ENCODE results near the gene MRAS. TPM values are rescaled to one million over a fixed set of nuclear protein-coding genes. Genes with fewer than 3 reads are reported as not detected.

Gene MRAS
- total RNA-seq, 1 experiment from 2014 or later: 13.2 TPM

- CTCF ChIA-PET: interaction anchor here (1.2 kb wide), 1 partner anchor 51 kb away, joined by 4 read pairs; no protein-coding TSS in a partner anchor
- TF ChIP-seq, protein P1, sequence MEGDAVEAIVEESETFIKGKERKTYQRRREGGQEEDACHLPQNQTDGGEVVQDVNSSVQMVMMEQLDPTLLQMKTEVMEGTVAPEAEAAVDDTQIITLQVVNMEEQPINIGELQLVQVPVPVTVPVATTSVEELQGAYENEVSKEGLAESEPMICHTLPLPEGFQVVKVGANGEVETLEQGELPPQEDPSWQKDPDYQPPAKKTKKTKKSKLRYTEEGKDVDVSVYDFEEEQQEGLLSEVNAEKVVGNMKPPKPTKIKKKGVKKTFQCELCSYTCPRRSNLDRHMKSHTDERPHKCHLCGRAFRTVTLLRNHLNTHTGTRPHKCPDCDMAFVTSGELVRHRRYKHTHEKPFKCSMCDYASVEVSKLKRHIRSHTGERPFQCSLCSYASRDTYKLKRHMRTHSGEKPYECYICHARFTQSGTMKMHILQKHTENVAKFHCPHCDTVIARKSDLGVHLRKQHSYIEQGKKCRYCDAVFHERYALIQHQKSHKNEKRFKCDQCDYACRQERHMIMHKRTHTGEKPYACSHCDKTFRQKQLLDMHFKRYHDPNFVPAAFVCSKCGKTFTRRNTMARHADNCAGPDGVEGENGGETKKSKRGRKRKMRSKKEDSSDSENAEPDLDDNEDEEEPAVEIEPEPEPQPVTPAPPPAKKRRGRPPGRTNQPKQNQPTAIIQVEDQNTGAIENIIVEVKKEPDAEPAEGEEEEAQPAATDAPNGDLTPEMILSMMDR (IDR thresholded peaks at IDR 0.05; ENCODE audit: unreplicated experiment): no peak
- Mint-ChIP-seq H3K4me3 (ENCODE audit: low read depth, unreplicated experiment) (no peak overlapping the region), H3K9me3 (ENCODE audit: low read depth, unreplicated experiment) (no peaks in the 10 kb centered on the region), H3K4me1 (ENCODE audit: low read depth, unreplicated experiment) (no peaks in the 10 kb centered on the region), H3K36me3 (ENCODE audit: insufficient read depth, unreplicated experiment) (no peaks in the 10 kb centered on the region), H3K27me3 (ENCODE audit: unreplicated experiment) (peaks cover 58% of the 10 kb centered on the region), H3K27ac (ENCODE audit: unreplicated experiment) (no peak overlapping the region)
- DNase-seq: peak; percentile 34
- no TSS peak for BruUV-seq (replicated peaks)
- intact Hi-C loops (cut with micrococcal nuclease; ENCODE audit: unreplicated experiment): no loop called here
Measured at GRCh38 chr3:138367911-138368310, 19.5 kb downstream of the MRAS start.

GRCh38 chr3:138369151-138369900 lies 20.9 kb downstream of the MRAS start:
- TF ChIP-seq, protein P1 (IDR thresholded peaks at IDR 0.05; ENCODE audit: unreplicated experiment): no peak
- Mint-ChIP-seq H3K4me1 (ENCODE audit: low read depth, unreplicated experiment) (no peaks in the 10 kb centered on the region), H3K4me3 (ENCODE audit: low read depth, unreplicated experiment) (no peak overlapping the region), H3K27ac (ENCODE audit: unreplicated experiment) (no peak overlapping the region), H3K9me3 (ENCODE audit: low read depth, unreplicated experiment) (no peaks in the 10 kb centered on the region), H3K36me3 (ENCODE audit: insufficient read depth, unreplicated experiment) (no peaks in the 10 kb centered on the region), H3K27me3 (ENCODE audit: unreplicated experiment) (peaks cover 46% of the 10 kb centered on the region)
- no TSS peak for BruUV-seq (replicated peaks)
- CTCF ChIA-PET: interaction anchor here (0.7 kb wide), 1 partner anchor 1130 kb away, joined by 5 read pairs; no protein-coding TSS in a partner anchor
- intact Hi-C loops (cut with micrococcal nuclease; ENCODE audit: unreplicated experiment): no loop called here
- DNase-seq: no peak

DNA sequence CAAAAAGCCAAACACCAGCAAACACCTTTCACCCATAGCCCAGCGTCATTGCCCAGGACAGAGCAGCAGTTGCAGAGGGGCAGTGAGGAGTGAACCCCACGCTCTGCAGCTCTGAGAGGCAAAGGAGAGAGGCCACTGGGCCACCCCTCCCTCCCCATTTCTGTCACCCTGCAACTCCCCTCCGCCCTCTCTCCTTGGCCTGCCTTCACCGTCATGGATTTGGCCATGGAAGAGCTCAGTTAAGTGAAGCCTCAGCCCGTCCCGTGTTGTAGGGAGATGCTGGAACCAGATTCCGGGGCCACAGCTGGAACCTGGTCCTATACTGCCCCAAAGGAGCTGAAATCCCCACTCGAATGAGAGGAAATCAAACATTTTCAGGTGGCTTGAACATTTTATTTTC lies 21.9 kb downstream of the MRAS start:
- Mint-ChIP-seq H3K27me3 (ENCODE audit: unreplicated experiment) (peaks cover 36% of the 10 kb centered on the region), H3K9me3 (ENCODE audit: low read depth, unreplicated experiment) (no peaks in the 10 kb centered on the region), H3K36me3 (ENCODE audit: insufficient read depth, unreplicated experiment) (no peaks in the 10 kb centered on the region), H3K4me3 (ENCODE audit: low read depth, unreplicated experiment) (no peak overlapping the region), H3K4me1 (ENCODE audit: low read depth, unreplicated experiment) (no peaks in the 10 kb centered on the region), H3K27ac (ENCODE audit: unreplicated experiment) (no peak overlapping the region)
- TF ChIP-seq, protein P1 (IDR thresholded peaks at IDR 0.05; ENCODE audit: unreplicated experiment): no peak
- CTCF ChIA-PET: interaction anchor here (0.7 to 1.2 kb wide), 2 partner anchors 42 to 1129 kb away, joined by 4 to 5 read pairs; no protein-coding TSS in a partner anchor
- no peak for DNase-seq
- BruUV-seq (replicated peaks): no TSS peak
- intact Hi-C loops (cut with micrococcal nuclease; ENCODE audit: unreplicated experiment): no loop called here

- CTCF ChIA-PET: interaction anchor here (0.5 to 1.2 kb wide), 2 partner anchors 41 to 1415 kb away, joined by 3 to 4 read pairs; no protein-coding TSS in a partner anchor
- H3K9me3 Mint-ChIP-seq (ENCODE audit: low read depth, unreplicated experiment): no peaks in the 10 kb centered on the region
- TF ChIP-seq, protein P1 (IDR thresholded peaks at IDR 0.05; ENCODE audit: unreplicated experiment): no peak
- intact Hi-C loops (cut with micrococcal nuclease; ENCODE audit: unreplicated experiment): no loop called here
- peaks cover 26% of the 10 kb centered on the region for H3K27me3 Mint-ChIP-seq (ENCODE audit: unreplicated experiment)
- no peak overlapping the region for H3K27ac Mint-ChIP-seq (ENCODE audit: unreplicated experiment)
- H3K4me1 Mint-ChIP-seq (ENCODE audit: low read depth, unreplicated experiment): no peaks in the 10 kb centered on the region
- DNase-seq: no peak
- no peak overlapping the region for H3K4me3 Mint-ChIP-seq (ENCODE audit: low read depth, unreplicated experiment)
- H3K36me3 Mint-ChIP-seq (ENCODE audit: insufficient read depth, unreplicated experiment): no peaks in the 10 kb centered on the region
- no TSS peak for BruUV-seq (replicated peaks)
Measured at GRCh38 chr3:138371070-138371965, 22.9 kb downstream of the MRAS start.

Measured in Calu3 (cell line).